SK-N-SH (cell line): ENCODE measurements around the gene PSMD1.

Experiments used
- CHD2 ChIP-seq: fragments of 150-350 bp; IDR thresholded peaks from 2 replicates; pipeline ENCODE4 v1.6.1; 2018; ENCODE audit warnings: low read length; ENCODE audit not compliant: partially characterized antibody
- CTCF ChIP-seq: fragments of 200-600 bp; sonication (generic); IDR thresholded peaks from 2 replicates; pipeline ENCODE4 v1.6.1; 2017; ENCODE audit warnings: antibody characterized with exemption, mild to moderate bottlenecking, moderate library complexity
- EZH2phosphoT487 ChIP-seq: fragments of 200-600 bp; sonication (generic); IDR thresholded peaks from 2 replicates; pipeline ENCODE4 v1.6.1; 2017; ENCODE audit warnings: low read depth, mixed run types, mild to moderate bottlenecking, antibody characterized with exemption, moderate library complexity, borderline replicate concordance
- MEF2A ChIP-seq: IDR thresholded peaks from 2 replicates; pipeline ENCODE4 v1.4.0; 2012; ENCODE audit warnings: low read depth, borderline replicate concordance
- POLR2AphosphoS5 ChIP-seq: IDR thresholded peaks from 2 replicates; pipeline ENCODE4 v1.6.1; 2012; ENCODE audit warnings: low read depth, low read length
- RCOR1 ChIP-seq: fragments of 150-350 bp; IDR thresholded peaks from 2 replicates; pipeline ENCODE4 v1.6.1; 2017; ENCODE audit warnings: antibody characterized with exemption, low read length
- REST ChIP-seq: IDR thresholded peaks from 2 replicates; pipeline ENCODE4 v1.6.1; 2012; ENCODE audit warnings: mild to moderate bottlenecking, low read depth, low read length, moderate library complexity
- SMC3 ChIP-seq: IDR thresholded peaks from 2 replicates; pipeline ENCODE4 v1.6.1; 2012; ENCODE audit warnings: low read depth, low read length, improper control_type of control experiment

- TF ChIP-seq CTCF (no peak), RCOR1 (no peak), EZH2phosphoT487 (no peak), POLR2AphosphoS5 (no peak), SMC3 (no peak), REST (no peak), MEF2A (no peak), CHD2 (no peak)
Observed at GRCh38 chr2:231161252-231161839, 104.7 kb downstream of the PSMD1 start.
